Naive B cell (primary cell): ENCODE measurements around the gene DAZAP1. TPM values are rescaled to one million over a fixed set of nuclear protein-coding genes. Genes with fewer than 3 reads are reported as not detected.
A peak's percentile ranks its signal among the peaks of the same experiment; 100 is the strongest.

Experiments used
- ATAC-seq, 2 donors: fragments of 150-1000 bp; cut with Tn5 transposase; 2 replicates each; pipeline ENCODE4 v1.10.0; 2021; ENCODE audit warnings: low read depth in 2 of 2, mild to moderate bottlenecking in 2 of 2, moderate library complexity in 2 of 2
- DNase-seq: peaks from one replicate; pipeline ENCODE4 v3.0.0; 2022
- H3K27ac Mint-ChIP-seq, 6 donors: one replicate each; pipeline ENCODE4 v1.8.0; 2020 to 2022; ENCODE audit warnings: mild to moderate bottlenecking in 6 of 6, mixed read lengths in 6 of 6, moderate library complexity in 5 of 6, inconsistent platforms in 2 of 6
- H3K27me3 Mint-ChIP-seq, 3 donors: one replicate each; pipeline ENCODE4 v1.8.0; 2021 to 2022; ENCODE audit warnings: mixed read lengths in 3 of 3, mild to moderate bottlenecking in 1 of 3
- H3K36me3 Mint-ChIP-seq, 2 donors: one replicate each; pipeline ENCODE4 v1.8.0; 2020 to 2022; ENCODE audit warnings: mixed read lengths in 2 of 2, inconsistent platforms in 1 of 2, mild to moderate bottlenecking in 1 of 2
- H3K4me1 Mint-ChIP-seq, 3 donors: one replicate each; pipeline ENCODE4 v1.8.0; 2020 to 2022; ENCODE audit warnings: mixed read lengths in 3 of 3, inconsistent platforms in 1 of 3, mild to moderate bottlenecking in 1 of 3, moderate library complexity in 1 of 3
- H3K4me3 Mint-ChIP-seq, 8 donors: one replicate each; pipeline ENCODE4 v1.8.0; 2020 to 2022; ENCODE audit warnings: mild to moderate bottlenecking in 8 of 8, mixed read lengths in 8 of 8, moderate library complexity in 8 of 8, inconsistent platforms in 2 of 8
- H3K9me3 Mint-ChIP-seq, 7 donors: one replicate each; pipeline ENCODE4 v1.8.0; 2020 to 2022; ENCODE audit warnings: mixed read lengths in 7 of 7, mild to moderate bottlenecking in 5 of 7, inconsistent platforms in 2 of 7, moderate library complexity in 1 of 7
- polyA plus RNA-seq, 6 donors: library from polyadenylated mRNA; unstranded; fragments of 300-500 nt; fragmentation: Illumina TruSeq; gene quantifications; one replicate each; pipeline ENCODE4 v1.2.3, GENCODE V29; 2021; ENCODE audit warnings: low read depth in 6 of 6

DAZAP1 gene
- polyA plus RNA-seq, 6 donors from 2014 or later = 3.6 to 7.5 (median 6.2) TPM

- ATAC-seq (no peak), DNase-seq (no peak)
- H3K4me3 Mint-ChIP-seq = peak overlapping the region; percentile 87 to 100 (median 94)
- peak overlapping the region; percentile 97 to 100 (median 100) for H3K27ac Mint-ChIP-seq
- peaks cover 0 to 6% (median 2%) of the 10 kb centered on the region in 7 donors for H3K9me3 Mint-ChIP-seq
- peaks cover 0 to 8% (median 6%) of the 10 kb centered on the region in 3 donors for H3K27me3 Mint-ChIP-seq
- H3K4me1 Mint-ChIP-seq = peaks cover 19 to 29% (median 19%) of the 10 kb centered on the region in 3 donors
- H3K36me3 Mint-ChIP-seq = peaks cover 0 to 6% of the 10 kb centered on the region in 2 donors
Measured at GRCh38 chr19:1383017-1383311, 24.4 kb upstream of the DAZAP1 start.

DNA sequence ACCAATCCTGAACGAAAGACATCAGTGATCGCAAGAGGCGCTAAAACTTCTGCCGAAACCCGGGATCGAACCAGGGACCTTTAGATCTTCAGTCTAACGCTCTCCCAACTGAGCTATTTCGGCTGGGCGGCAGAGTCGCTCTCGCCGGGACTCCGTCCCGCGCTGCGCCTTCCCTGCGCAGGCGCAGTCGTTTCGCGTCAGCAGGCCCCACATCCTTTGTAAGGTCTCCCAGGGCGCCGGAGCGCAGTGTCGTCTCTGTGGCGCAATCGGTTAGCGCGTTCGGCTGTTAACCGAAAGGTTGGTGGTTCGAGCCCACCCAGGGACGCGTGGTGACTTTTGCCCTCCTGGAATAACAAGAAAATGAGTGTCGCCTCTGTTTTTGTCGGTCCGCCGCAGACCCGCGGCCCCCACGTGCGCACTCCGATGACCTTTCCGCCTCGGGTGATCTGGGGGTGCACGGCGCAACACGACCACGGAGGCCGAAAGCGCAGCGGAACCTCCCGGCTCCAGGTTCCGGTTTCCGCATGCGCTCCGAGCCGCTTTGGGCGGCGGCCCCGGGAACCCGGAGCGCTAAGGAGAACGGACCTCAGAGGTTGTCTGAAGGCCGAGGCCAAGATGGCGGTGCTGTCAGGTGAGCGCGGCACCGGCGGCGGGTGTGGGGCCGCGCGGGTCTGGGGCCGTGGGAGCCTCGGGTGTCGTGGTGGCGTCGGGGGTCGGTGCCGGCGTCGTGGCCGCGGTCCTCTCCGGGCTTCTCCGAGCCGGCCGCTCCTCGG, 23.9 kb upstream of the DAZAP1 start, which contains the start of gene NDUFS7:
NDUFS7 (plus strand) TSS at position 596 of the 773 bp plus-strand sequence; CDS start at position 616, 20 bp downstream.
- peaks cover 0 to 6% (median 2%) of the 10 kb centered on the region in 7 donors for H3K9me3 Mint-ChIP-seq
- H3K4me3 Mint-ChIP-seq = peak within 1 kb of the TSS; percentile 87 to 100 (median 94)
- peaks cover 19 to 29% (median 19%) of the 10 kb centered on the region in 3 donors for H3K4me1 Mint-ChIP-seq
- H3K27ac Mint-ChIP-seq = peak within 1 kb of the TSS; percentile 97 to 100 (median 100)
- peaks cover 0 to 6% of the 10 kb centered on the region in 2 donors for H3K36me3 Mint-ChIP-seq
- ATAC-seq = peak; percentile 81 to 82
- peak; percentile 94 for DNase-seq
- H3K27me3 Mint-ChIP-seq = peaks cover 0 to 8% (median 6%) of the 10 kb centered on the region in 3 donors

GRCh38 chr19:1384085-1384462, 23.3 kb upstream of the DAZAP1 start:
- Mint-ChIP-seq H3K27ac (peak overlapping the region in 5 of 6 donors; percentile 11 to 100 (median 66)), H3K9me3 (peaks cover 0 to 6% (median 2%) of the 10 kb centered on the region in 7 donors), H3K4me3 (peak overlapping the region; percentile 78 to 100 (median 92)), H3K4me1 (peaks cover 19 to 29% (median 19%) of the 10 kb centered on the region in 3 donors), H3K27me3 (peaks cover 0 to 8% (median 6%) of the 10 kb centered on the region in 3 donors), H3K36me3 (peaks cover 3 to 6% of the 10 kb centered on the region in 2 donors)
- DNase-seq (no peak), ATAC-seq (peak in 1 of 2 donors; percentile 2)

DNA sequence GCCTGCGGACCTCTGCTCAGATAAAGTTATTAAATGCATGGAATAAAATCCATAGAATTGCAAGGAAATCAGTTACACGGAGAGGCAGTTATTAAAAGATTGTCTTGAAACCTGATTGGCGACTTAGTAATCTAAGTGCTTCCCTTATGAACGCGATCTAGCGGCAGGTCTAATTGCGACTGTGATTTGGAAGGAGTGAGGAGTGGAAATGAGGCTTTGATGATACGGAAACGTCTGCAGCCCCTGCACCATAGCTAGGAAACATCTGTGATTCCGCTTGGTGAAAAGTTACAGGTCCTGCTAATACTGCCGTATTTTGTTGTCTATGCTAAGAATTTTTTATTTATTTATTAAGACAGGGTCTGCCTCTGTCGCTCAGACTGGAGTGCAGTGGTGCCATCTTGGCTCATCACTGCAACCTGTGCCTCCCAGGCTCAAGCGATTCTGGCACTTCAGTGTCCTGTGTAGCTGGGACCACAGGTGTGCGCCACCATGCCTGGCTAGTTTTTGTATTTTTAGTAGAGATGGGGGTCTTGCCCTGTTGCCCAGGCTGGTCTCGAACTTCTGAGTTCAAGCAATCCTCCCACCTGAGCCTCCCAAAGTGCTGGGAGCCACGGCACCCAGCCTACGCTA, 22.8 kb upstream of the DAZAP1 start:
- DNase-seq (no peak), ATAC-seq (no peak)
- H3K27me3 Mint-ChIP-seq = peaks cover 0 to 8% (median 6%) of the 10 kb centered on the region in 3 donors
- H3K36me3 Mint-ChIP-seq = peaks cover 5 to 6% of the 10 kb centered on the region in 2 donors
- H3K27ac Mint-ChIP-seq = peak overlapping the region in 5 of 6 donors; percentile 33 to 100 (median 76)
- peak overlapping the region; percentile 78 to 100 (median 92) for H3K4me3 Mint-ChIP-seq
- H3K9me3 Mint-ChIP-seq = peaks cover 0 to 6% (median 2%) of the 10 kb centered on the region in 7 donors
- peaks cover 19 to 29% (median 19%) of the 10 kb centered on the region in 3 donors for H3K4me1 Mint-ChIP-seq

DNA sequence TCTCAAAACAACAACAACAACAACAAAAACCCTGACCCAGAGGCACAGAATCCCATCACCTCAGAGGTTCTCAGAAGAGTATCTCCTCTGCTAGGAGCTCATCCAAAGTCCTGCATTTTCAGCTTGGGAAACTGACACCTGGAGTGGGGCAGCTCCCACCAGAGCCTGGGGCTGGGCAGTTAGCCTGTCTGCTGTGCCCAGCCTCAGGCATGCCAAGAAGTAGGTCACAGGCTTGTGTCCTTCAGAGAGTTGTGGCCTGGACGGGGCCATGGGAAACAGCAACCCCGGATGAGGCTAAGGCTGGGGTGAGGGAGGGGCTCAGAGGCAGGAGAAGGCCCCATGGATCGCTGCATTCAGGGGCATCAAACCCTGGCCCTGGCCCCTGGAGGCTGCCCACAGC, 21.6 kb upstream of the DAZAP1 start:
- peaks cover 19 to 29% (median 19%) of the 10 kb centered on the region in 3 donors for H3K4me1 Mint-ChIP-seq
- peaks cover 5 to 6% of the 10 kb centered on the region in 2 donors for H3K36me3 Mint-ChIP-seq
- peaks cover 0 to 6% (median 2%) of the 10 kb centered on the region in 7 donors for H3K9me3 Mint-ChIP-seq
- H3K27ac Mint-ChIP-seq = no peak overlapping the region
- H3K4me3 Mint-ChIP-seq = peak overlapping the region in 1 of 8 donors; percentile 100
- DNase-seq = no peak
- no peak for ATAC-seq
- peaks cover 0 to 8% (median 6%) of the 10 kb centered on the region in 3 donors for H3K27me3 Mint-ChIP-seq

DNA sequence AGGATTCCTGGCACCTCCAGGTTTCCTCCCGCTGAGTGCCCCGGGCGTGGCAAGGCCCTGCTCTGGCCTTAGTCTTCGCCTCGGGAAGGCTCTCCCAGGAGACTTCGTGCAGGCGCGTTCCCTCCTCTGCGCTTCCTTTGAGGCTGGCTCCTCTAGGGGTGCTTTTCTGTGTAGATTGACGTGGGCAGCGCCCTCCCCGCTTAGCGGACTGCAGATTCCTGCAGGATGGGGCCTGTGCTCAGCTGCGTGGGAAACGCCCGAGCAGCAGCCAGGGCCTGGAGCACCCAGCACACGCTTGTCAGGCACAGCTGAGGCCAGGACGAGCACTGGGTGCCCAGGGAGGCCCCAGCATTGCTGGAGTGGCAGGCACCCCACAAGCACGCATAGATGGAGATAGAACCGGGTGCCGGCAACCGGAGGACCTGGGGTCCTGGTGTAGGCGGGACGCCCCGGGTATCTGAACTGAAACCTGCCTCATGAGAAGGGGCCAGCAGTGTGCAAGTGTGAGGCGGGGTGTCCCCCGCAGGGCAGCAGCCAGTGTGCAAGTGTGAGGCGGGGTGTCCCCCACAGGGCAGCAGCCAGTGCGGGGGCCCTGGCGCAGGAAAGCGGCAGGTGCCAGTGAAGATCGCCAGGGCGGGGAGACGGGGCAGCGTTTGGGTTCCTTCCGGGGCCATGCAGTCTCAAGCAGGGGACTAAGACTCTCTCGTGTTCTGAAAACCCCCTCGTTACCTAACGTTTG, 20.3 kb upstream of the DAZAP1 start:
- H3K27me3 Mint-ChIP-seq = peaks cover 0 to 8% (median 6%) of the 10 kb centered on the region in 3 donors
- ATAC-seq (no peak), DNase-seq (no peak)
- H3K27ac Mint-ChIP-seq = no peak overlapping the region
- H3K9me3 Mint-ChIP-seq = peaks cover 0 to 6% (median 2%) of the 10 kb centered on the region in 7 donors
- peaks cover 5 to 13% of the 10 kb centered on the region in 2 donors for H3K36me3 Mint-ChIP-seq
- peaks cover 19 to 29% (median 19%) of the 10 kb centered on the region in 3 donors for H3K4me1 Mint-ChIP-seq
- peak overlapping the region in 3 of 8 donors; percentile 21 to 54 (median 30) for H3K4me3 Mint-ChIP-seq

DNA sequence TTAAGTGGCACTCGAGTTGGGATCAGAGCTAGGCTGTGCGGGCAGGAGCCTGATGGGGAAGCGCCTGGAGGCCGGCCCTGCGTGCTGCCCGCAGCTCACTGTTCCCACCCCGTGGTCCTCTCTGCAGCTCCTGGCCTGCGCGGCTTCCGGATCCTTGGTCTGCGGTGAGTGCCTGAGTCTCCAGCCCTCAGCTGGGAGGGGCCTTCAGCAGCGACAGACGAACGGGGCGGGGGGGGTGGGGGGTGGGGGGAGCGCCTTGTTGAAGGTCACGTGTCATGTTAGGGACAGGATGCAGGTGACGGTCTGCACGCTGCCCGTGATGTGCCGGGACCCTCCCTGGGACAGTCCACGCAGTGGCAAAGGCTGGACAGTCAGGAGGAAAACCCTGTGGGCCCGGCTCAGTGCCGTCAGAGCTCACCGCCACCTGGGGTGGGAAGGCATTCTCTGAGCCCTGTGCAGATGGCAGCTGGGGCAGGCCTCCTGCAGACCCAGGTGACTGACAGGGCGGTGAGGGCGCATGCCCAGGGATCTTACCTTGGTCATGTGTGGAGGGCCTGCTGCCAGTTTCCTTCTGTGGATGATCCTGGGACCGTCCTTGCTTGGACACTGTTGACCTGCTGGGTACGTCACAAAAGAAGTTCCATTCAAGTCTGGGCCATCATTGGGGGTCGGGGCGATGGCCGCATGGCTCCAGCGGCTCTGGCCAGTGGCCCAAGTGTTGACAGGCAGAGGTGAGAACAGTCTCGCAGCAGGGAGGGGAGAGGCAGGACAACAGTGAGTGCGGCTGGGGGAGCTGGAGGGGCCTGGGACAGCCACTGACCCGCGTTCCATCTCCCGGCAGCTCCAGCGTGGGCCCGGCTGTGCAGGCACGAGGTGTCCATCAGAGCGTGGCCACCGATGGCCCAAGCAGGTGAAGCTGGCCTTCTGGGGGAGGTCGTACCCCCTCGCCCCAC, 19.4 kb upstream of the DAZAP1 start:
- peaks cover 5 to 13% of the 10 kb centered on the region in 2 donors for H3K36me3 Mint-ChIP-seq
- no peak overlapping the region for H3K27ac Mint-ChIP-seq
- DNase-seq = no peak
- peaks cover 0 to 7% (median 6%) of the 10 kb centered on the region in 3 donors for H3K27me3 Mint-ChIP-seq
- peaks cover 0 to 6% (median 2%) of the 10 kb centered on the region in 7 donors for H3K9me3 Mint-ChIP-seq
- no peak for ATAC-seq
- peak overlapping the region in 1 of 8 donors; percentile 25 for H3K4me3 Mint-ChIP-seq
- H3K4me1 Mint-ChIP-seq = peaks cover 17 to 25% (median 17%) of the 10 kb centered on the region in 3 donors

DNA sequence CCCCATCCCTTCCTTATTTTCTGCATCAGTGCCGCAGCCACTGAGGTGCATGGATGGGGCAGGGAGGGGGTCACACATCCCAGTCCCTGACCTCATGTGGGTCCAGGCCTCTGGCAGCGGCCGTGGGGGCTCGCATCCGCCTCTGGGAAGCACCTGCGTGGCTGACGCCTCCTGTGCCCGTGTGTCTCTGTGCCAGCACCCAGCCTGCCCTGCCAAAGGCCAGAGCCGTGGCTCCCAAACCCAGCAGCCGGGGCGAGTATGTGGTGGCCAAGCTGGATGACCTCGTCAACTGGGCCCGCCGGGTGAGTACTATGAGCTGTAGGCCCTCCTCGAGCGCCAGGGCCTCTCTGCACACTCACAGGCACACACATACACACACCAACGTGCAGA, 18.8 kb upstream of the DAZAP1 start:
- peak overlapping the region in 1 of 8 donors; percentile 71 for H3K4me3 Mint-ChIP-seq
- H3K9me3 Mint-ChIP-seq = peaks cover 0 to under 1% (median 0%) of the 10 kb centered on the region in 7 donors
- H3K27me3 Mint-ChIP-seq = peaks cover 0 to under 1% (median under 1%) of the 10 kb centered on the region in 3 donors
- peaks cover 10 to 19% (median 11%) of the 10 kb centered on the region in 3 donors for H3K4me1 Mint-ChIP-seq
- DNase-seq (no peak), ATAC-seq (no peak)
- peaks cover 5 to 7% of the 10 kb centered on the region in 2 donors for H3K36me3 Mint-ChIP-seq
- H3K27ac Mint-ChIP-seq = peak overlapping the region in 1 of 6 donors; percentile 16

- Mint-ChIP-seq H3K4me3 (peak overlapping the region in 1 of 8 donors; percentile 71), H3K27ac (peak overlapping the region in 1 of 6 donors; percentile 16), H3K4me1 (peaks cover 9 to 13% (median 11%) of the 10 kb centered on the region in 3 donors), H3K9me3 (no peaks in the 10 kb centered on the region), H3K27me3 (no peaks in the 10 kb centered on the region), H3K36me3 (peaks cover 5 to 7% of the 10 kb centered on the region in 2 donors)
- DNase-seq (no peak), ATAC-seq (no peak)
Measured at GRCh38 chr19:1389033-1389940, 18.1 kb upstream of the DAZAP1 start.

- H3K4me3 Mint-ChIP-seq = no peak overlapping the region
- no peaks in the 10 kb centered on the region for H3K27me3 Mint-ChIP-seq
- DNase-seq (no peak), ATAC-seq (no peak)
- H3K4me1 Mint-ChIP-seq = peaks cover 0 to 6% (median 5%) of the 10 kb centered on the region in 3 donors
- peaks cover 5 to 7% of the 10 kb centered on the region in 2 donors for H3K36me3 Mint-ChIP-seq
- no peaks in the 10 kb centered on the region for H3K9me3 Mint-ChIP-seq
- H3K27ac Mint-ChIP-seq = peak overlapping the region in 1 of 6 donors; percentile 83
Measured at GRCh38 chr19:1390890-1391423, 16.4 kb upstream of the DAZAP1 start.

GRCh38 chr19:1392407-1392806, 15.0 kb upstream of the DAZAP1 start:
- ATAC-seq (no peak), DNase-seq (no peak)
- H3K27ac Mint-ChIP-seq = no peak overlapping the region
- H3K4me1 Mint-ChIP-seq = no peaks in the 10 kb centered on the region
- peaks cover 5 to 7% of the 10 kb centered on the region in 2 donors for H3K36me3 Mint-ChIP-seq
- H3K9me3 Mint-ChIP-seq = no peaks in the 10 kb centered on the region
- H3K27me3 Mint-ChIP-seq = no peaks in the 10 kb centered on the region
- H3K4me3 Mint-ChIP-seq = no peak overlapping the region
